SK-N-SH treated with all-trans-retinoic acid at 6 μM for 48 hours (cell line): ENCODE measurements around the gene UBXN6.

Source experiments
- ATAC-seq: fragments of 200-7000 bp; cut with Tn5 transposase; 3 replicates; pipeline ENCODE4 v1.9.1; 2020; ENCODE audit warnings: mild to moderate bottlenecking, moderate library complexity
- ARNTL ChIP-seq: fragments of 450-650 bp; formaldehyde crosslinking; IDR thresholded peaks from 2 replicates; pipeline ENCODE4 v1.5.0; 2020; ENCODE audit warnings: low read depth, mild to moderate bottlenecking, moderate library complexity, borderline replicate concordance
- BACH2 ChIP-seq: fragments of 250-450 bp; sonication (Bioruptor Pico); IDR thresholded peaks from 2 replicates; pipeline ENCODE4 v1.9.0; 2021; ENCODE audit warnings: mild to moderate bottlenecking, borderline replicate concordance
- ESRRG ChIP-seq: fragments of 250-450 bp; sonication (Bioruptor Pico); IDR thresholded peaks from 2 replicates; pipeline ENCODE4 v1.6.1; 2021; ENCODE audit warnings: mild to moderate bottlenecking
- GLIS3 ChIP-seq: fragments of 250-450 bp; sonication (Bioruptor Pico); IDR thresholded peaks from 2 replicates; pipeline ENCODE4 v1.5.0; 2020; ENCODE audit warnings: mild to moderate bottlenecking, moderate library complexity
- ISL1 ChIP-seq: fragments of 250-450 bp; sonication (Bioruptor Pico); IDR thresholded peaks from 2 replicates; pipeline ENCODE4 v2.1.2; 2022; ENCODE audit warnings: mild to moderate bottlenecking, moderate library complexity
- OSR1 ChIP-seq: fragments of 250-450 bp; sonication (Bioruptor Pico); IDR thresholded peaks from 2 replicates; pipeline ENCODE4 v1.8.0; 2022; ENCODE audit warnings: moderate library complexity, mild to moderate bottlenecking, inconsistent platforms
- PPARA ChIP-seq: fragments of 250-450 bp; sonication (Bioruptor Pico); IDR thresholded peaks from 2 replicates; pipeline ENCODE4 v1.5.0; 2020; ENCODE audit warnings: mild to moderate bottlenecking, borderline replicate concordance
- RARB ChIP-seq: fragments of 250-450 bp; sonication (Bioruptor Pico); IDR thresholded peaks from 2 replicates; pipeline ENCODE4 v1.8.0; 2021; ENCODE audit warnings: mild to moderate bottlenecking, moderate library complexity
- SNAI2 ChIP-seq: fragments of 250-450 bp; sonication (Bioruptor Pico); IDR thresholded peaks from 2 replicates; pipeline ENCODE4 v1.5.0; 2020; ENCODE audit warnings: mild to moderate bottlenecking, moderate library complexity
- TCF4 ChIP-seq: fragments of 250-450 bp; sonication (Bioruptor Pico); IDR thresholded peaks from 2 replicates; pipeline ENCODE4 v1.8.0; 2021; ENCODE audit warnings: mild to moderate bottlenecking, moderate library complexity, borderline replicate concordance
- TOX ChIP-seq: fragments of 250-450 bp; sonication (Bioruptor Pico); IDR thresholded peaks from 2 replicates; pipeline ENCODE4 v1.8.0; 2021; ENCODE audit warnings: mild to moderate bottlenecking, moderate library complexity, borderline replicate concordance
- ZC3H10 ChIP-seq: fragments of 250-450 bp; sonication (Bioruptor Pico); IDR thresholded peaks from 2 replicates; pipeline ENCODE4 v1.5.1; 2021; ENCODE audit warnings: mild to moderate bottlenecking, moderate library complexity
- ZFP3 ChIP-seq: fragments of 250-450 bp; sonication (Bioruptor Pico); IDR thresholded peaks from 2 replicates; pipeline ENCODE4 v1.5.0; 2020; ENCODE audit warnings: mild to moderate bottlenecking, moderate library complexity
- ZFP30 ChIP-seq: fragments of 450-650 bp; formaldehyde crosslinking; IDR thresholded peaks from 2 replicates; pipeline ENCODE4 v1.5.0; 2022; ENCODE audit warnings: mild to moderate bottlenecking, moderate library complexity
- ZNF565 ChIP-seq: fragments of 450-650 bp; formaldehyde crosslinking; conservative IDR thresholded peaks from 2 replicates; pipeline ENCODE4 v1.5.0; 2020; ENCODE audit warnings: low read depth, mild to moderate bottlenecking, moderate library complexity
- ZNF70 ChIP-seq: fragments of 450-650 bp; formaldehyde crosslinking; IDR thresholded peaks from 2 replicates; pipeline ENCODE4 v1.5.0; 2020; ENCODE audit warnings: mild to moderate bottlenecking, moderate library complexity
- ZNF8 ChIP-seq: fragments of 450-650 bp; formaldehyde crosslinking; IDR thresholded peaks from 2 replicates; pipeline ENCODE4 v1.5.0; 2020; ENCODE audit warnings: mild to moderate bottlenecking, moderate library complexity
- TF ChIP-seq, protein P1 (sequence below): fragments of 250-450 bp; sonication (Bioruptor Pico); IDR thresholded peaks from 2 replicates; pipeline ENCODE4 v1.5.1; 2020; ENCODE audit warnings: low read depth, mild to moderate bottlenecking, moderate library complexity
- TF ChIP-seq, protein P2 (sequence below): fragments of 250-450 bp; sonication (Bioruptor Pico); IDR thresholded peaks from 2 replicates; pipeline ENCODE4 v1.5.1; 2021; ENCODE audit warnings: mild to moderate bottlenecking, moderate library complexity
- TF ChIP-seq, protein P3 (sequence below): fragments of 250-450 bp; sonication (Bioruptor Pico); IDR thresholded peaks from 2 replicates; pipeline ENCODE4 v1.5.0; 2020; ENCODE audit warnings: mild to moderate bottlenecking, moderate library complexity

Gene UBXN6

DNA sequence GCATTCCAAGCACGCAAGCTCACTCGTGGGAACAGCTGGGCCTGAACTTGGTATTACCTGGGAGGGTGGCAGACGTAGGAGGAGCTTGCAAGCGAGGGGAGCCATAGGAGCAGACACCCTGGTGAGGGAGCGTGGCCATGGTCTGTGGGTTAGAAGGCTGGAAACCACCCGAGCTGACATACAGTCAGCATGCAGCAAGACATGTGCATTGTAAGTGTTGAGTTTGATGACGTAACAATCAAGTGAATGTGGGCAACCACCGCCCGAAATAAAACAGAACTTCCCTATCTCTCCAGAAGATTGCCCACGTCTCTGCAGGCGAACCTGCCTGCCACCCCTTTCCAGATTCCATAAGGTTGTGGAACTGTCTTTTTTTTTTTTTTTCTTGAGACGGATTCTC, 26.8 kb downstream of the UBXN6 start (continued):
- TF ChIP-seq, protein P1, sequence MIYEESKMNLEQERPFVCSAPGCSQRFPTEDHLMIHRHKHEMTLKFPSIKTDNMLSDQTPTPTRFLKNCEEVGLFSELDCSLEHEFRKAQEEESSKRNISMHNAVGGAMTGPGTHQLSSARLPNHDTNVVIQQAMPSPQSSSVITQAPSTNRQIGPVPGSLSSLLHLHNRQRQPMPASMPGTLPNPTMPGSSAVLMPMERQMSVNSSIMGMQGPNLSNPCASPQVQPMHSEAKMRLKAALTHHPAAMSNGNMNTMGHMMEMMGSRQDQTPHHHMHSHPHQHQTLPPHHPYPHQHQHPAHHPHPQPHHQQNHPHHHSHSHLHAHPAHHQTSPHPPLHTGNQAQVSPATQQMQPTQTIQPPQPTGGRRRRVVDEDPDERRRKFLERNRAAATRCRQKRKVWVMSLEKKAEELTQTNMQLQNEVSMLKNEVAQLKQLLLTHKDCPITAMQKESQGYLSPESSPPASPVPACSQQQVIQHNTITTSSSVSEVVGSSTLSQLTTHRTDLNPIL (CRISPR knock-in tag), result no peak
- no peak for TF ChIP-seq ZC3H10 (CRISPR knock-in tag)

DNA sequence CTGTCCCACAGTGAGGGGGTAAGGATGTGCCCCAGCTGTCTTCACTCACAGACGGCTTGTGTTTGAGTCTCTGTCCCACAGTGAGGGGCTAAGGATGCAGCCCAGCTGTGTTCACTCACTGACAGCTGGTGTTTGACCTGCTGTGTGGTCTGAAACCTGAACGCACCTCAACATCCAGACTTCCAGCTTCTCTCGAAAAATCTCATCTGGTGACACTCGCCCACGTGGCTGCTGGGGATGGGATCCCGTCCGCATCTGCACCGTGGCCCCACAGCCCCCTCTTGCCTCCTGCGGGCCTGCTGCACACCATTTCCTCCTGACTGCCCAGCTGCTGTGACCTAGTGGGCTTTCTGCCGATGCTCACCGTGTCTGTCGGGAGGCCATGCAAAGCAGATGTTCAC, 27.8 kb downstream of the UBXN6 start:
- no peak for TF ChIP-seq SNAI2
- TF ChIP-seq ZNF565 (CRISPR knock-in tag), result no peak
- ATAC-seq, result no peak

DNA sequence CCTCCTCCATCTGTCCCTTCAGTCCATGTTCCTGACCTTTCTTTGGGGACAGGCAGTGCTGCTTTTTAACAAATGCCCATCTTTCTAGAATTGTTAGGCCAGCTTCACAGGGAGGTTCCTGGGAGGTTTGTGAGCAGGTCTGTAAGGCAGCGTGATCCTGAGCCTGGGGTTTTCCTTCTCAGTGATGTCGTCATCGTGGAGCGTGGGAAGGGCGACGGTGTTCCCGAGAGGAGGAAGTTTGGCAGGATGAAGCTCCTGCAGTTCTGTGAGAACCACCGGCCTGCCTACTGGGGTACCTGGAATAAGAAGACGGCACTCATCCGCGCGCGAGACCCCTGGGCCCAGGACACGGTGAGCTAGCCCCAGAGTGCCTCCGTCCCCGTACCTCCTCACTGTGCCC, 28.3 kb downstream of the UBXN6 start:
- no peak for ATAC-seq
- TF ChIP-seq ISL1 (CRISPR knock-in tag) (no peak), ARNTL (CRISPR knock-in tag) (no peak), PPARA (CRISPR knock-in tag) (no peak), OSR1 (CRISPR knock-in tag) (no peak), TCF4 (CRISPR knock-in tag) (no peak), SNAI2 (no peak), ZFP30 (CRISPR knock-in tag) (no peak), ZNF8 (no peak)
- TF ChIP-seq, protein P1 (CRISPR knock-in tag), result no peak

DNA sequence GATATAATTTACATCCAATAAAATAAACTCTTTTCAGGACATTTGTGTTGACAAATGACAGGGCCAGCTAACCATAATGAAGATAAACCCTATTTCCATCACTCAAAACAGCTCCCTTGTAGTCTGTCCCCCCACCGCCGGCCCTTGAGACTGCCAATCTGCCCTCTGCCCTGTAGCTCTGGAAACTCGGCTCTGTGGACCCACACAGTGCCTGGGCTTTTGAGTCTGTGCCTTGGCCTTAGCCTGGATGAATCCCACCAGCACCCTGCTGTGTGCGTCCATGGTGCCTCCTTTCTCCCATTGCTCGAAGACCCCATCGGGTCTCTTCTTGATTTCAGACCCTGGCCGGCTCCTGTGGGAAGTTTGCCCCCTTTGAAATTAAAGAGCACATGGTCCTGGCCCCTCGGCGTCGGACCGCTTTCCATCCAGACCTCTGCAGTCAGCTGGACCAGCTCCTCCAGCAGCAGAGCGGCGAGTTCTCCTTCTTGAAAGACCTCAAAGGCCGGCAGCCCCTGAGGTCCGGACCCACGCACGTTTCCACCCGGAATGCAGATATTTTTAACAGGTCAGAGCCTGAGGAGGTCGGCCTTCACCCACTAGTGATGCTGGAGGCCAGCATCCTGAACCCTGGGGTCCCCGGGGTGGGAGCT, 29.1 kb downstream of the UBXN6 start:
- ATAC-seq, result no peak
- TF ChIP-seq SNAI2, result no peak
- no peak for TF ChIP-seq ZNF70 (CRISPR knock-in tag)
- TF ChIP-seq RARB (CRISPR knock-in tag), result no peak
- TF ChIP-seq ARNTL (CRISPR knock-in tag), result no peak
- TF ChIP-seq ESRRG (CRISPR knock-in tag), result no peak
- TF ChIP-seq ZNF565 (CRISPR knock-in tag), result no peak
- TF ChIP-seq TOX, result no peak
- no peak for TF ChIP-seq OSR1 (CRISPR knock-in tag)
- TF ChIP-seq ZNF8, result no peak
- no peak for TF ChIP-seq ZC3H10 (CRISPR knock-in tag)
- TF ChIP-seq, protein P2, sequence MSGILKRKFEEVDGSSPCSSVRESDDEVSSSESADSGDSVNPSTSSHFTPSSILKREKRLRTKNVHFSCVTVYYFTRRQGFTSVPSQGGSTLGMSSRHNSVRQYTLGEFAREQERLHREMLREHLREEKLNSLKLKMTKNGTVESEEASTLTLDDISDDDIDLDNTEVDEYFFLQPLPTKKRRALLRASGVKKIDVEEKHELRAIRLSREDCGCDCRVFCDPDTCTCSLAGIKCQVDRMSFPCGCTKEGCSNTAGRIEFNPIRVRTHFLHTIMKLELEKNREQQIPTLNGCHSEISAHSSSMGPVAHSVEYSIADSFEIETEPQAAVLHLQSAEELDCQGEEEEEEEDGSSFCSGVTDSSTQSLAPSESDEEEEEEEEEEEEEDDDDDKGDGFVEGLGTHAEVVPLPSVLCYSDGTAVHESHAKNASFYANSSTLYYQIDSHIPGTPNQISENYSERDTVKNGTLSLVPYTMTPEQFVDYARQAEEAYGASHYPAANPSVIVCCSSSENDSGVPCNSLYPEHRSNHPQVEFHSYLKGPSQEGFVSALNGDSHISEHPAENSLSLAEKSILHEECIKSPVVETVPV, result no peak
- TF ChIP-seq TCF4 (CRISPR knock-in tag), result no peak
- TF ChIP-seq GLIS3 (CRISPR knock-in tag), result no peak
- TF ChIP-seq, protein P3, sequence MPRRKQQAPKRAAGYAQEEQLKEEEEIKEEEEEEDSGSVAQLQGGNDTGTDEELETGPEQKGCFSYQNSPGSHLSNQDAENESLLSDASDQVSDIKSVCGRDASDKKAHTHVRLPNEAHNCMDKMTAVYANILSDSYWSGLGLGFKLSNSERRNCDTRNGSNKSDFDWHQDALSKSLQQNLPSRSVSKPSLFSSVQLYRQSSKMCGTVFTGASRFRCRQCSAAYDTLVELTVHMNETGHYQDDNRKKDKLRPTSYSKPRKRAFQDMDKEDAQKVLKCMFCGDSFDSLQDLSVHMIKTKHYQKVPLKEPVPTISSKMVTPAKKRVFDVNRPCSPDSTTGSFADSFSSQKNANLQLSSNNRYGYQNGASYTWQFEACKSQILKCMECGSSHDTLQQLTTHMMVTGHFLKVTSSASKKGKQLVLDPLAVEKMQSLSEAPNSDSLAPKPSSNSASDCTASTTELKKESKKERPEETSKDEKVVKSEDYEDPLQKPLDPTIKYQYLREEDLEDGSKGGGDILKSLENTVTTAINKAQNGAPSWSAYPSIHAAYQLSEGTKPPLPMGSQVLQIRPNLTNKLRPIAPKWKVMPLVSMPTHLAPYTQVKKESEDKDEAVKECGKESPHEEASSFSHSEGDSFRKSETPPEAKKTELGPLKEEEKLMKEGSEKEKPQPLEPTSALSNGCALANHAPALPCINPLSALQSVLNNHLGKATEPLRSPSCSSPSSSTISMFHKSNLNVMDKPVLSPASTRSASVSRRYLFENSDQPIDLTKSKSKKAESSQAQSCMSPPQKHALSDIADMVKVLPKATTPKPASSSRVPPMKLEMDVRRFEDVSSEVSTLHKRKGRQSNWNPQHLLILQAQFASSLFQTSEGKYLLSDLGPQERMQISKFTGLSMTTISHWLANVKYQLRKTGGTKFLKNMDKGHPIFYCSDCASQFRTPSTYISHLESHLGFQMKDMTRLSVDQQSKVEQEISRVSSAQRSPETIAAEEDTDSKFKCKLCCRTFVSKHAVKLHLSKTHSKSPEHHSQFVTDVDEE, result no peak
- no peak for TF ChIP-seq ZFP3 (CRISPR knock-in tag)
- no peak for TF ChIP-seq PPARA (CRISPR knock-in tag)
- TF ChIP-seq ISL1 (CRISPR knock-in tag), result no peak
- no peak for TF ChIP-seq BACH2 (CRISPR knock-in tag)

DNA sequence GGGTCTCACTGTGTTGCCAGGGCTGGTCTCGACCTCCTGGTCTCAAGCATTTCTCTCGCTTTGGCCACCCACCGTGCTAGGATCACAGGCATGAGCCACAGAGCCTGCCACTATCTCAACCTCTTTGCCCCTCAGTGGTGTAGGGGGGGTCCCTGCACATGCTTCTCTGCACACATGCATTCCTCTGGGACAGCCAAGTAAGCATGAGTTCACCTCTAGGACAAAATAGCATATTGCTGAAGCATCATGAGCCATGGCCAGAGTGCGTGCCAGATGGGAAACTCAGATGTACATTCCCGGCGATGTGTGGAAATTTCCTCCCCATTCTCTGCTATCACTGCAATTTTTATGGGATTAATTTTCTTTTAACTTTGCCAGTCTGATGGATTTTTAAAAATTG, 32.1 kb downstream of the UBXN6 start:
- ATAC-seq, result peak; percentile 44; the same call in 2 of the 3 replicates
- TF ChIP-seq, protein P1 (CRISPR knock-in tag), result no peak
- TF ChIP-seq ISL1 (CRISPR knock-in tag), result no peak
- no peak for TF ChIP-seq ZFP30 (CRISPR knock-in tag)
